Loucy (cell line): ENCODE results near the gene KLK15.

Source experiments
- H2AFZ ChIP-seq: fragments of 200-600 bp; sonication (generic); 2 replicates; pipeline ENCODE4 v1.6.0; 2016; ENCODE audit warnings: antibody characterized with exemption, mild to moderate bottlenecking, low read length, moderate library complexity
- H3F3A ChIP-seq: fragments of 200-600 bp; 2 replicates; pipeline ENCODE4 v1.6.0; 2016; ENCODE audit warnings: antibody characterized with exemption, low read depth, mild to moderate bottlenecking
- H3K27me3 ChIP-seq: fragments of 200-600 bp; sonication (generic); 2 replicates; pipeline ENCODE4 v1.6.1; 2014; ENCODE audit warnings: low read length, mild to moderate bottlenecking; ENCODE audit not compliant: insufficient read depth, poor library complexity, severe bottlenecking
- H3K36me3 ChIP-seq: fragments of 200-600 bp; sonication (generic); 2 replicates; pipeline ENCODE4 v1.6.1; 2016; ENCODE audit warnings: low read length; ENCODE audit not compliant: insufficient read depth
- H3K4me1 ChIP-seq: fragments of 200-600 bp; sonication (generic); 2 replicates; pipeline ENCODE4 v1.5.1; 2014; ENCODE audit warnings: low read length, mild to moderate bottlenecking; ENCODE audit not compliant: insufficient read depth, poor library complexity, severe bottlenecking
- H3K4me2 ChIP-seq: fragments of 200-600 bp; sonication (generic); 2 replicates; pipeline ENCODE4 v1.6.0; 2014; ENCODE audit warnings: antibody characterized with exemption, low read length, low read depth, mild to moderate bottlenecking; ENCODE audit not compliant: poor library complexity, severe bottlenecking
- H3K4me3 ChIP-seq: fragments of 200-600 bp; sonication (generic); 2 replicates; pipeline ENCODE4 v1.5.1; 2014; ENCODE audit warnings: low read length, mild to moderate bottlenecking, mixed read lengths; ENCODE audit not compliant: poor library complexity, severe bottlenecking
- H3K79me2 ChIP-seq: fragments of 200-600 bp; sonication (generic); 2 replicates; pipeline ENCODE4 v1.6.1; 2014; ENCODE audit warnings: low read length; ENCODE audit not compliant: insufficient read depth
- H3K9ac ChIP-seq: fragments of 200-600 bp; sonication (generic); 2 replicates; pipeline ENCODE4 v1.6.0; 2014; ENCODE audit warnings: mild to moderate bottlenecking, low read depth, low read length, moderate library complexity; ENCODE audit not compliant: poor library complexity, severe bottlenecking
- H3K9me2 ChIP-seq: fragments of 200-600 bp; sonication (generic); replicated peaks from 2 replicates; pipeline ENCODE4 v1.6.1; 2016; ENCODE audit warnings: low read depth, low read length, mixed read lengths
- H3K9me3 ChIP-seq: fragments of 200-600 bp; sonication (generic); 2 replicates; pipeline ENCODE4 v1.6.1; 2014; ENCODE audit warnings: mild to moderate bottlenecking, antibody characterized with exemption, low read length, low read depth; ENCODE audit not compliant: insufficient read depth
- H4K20me1 ChIP-seq: fragments of 200-600 bp; sonication (generic); 2 replicates; pipeline ENCODE4 v1.6.0; 2014; ENCODE audit warnings: antibody characterized with exemption, low read length, mild to moderate bottlenecking; ENCODE audit not compliant: insufficient read depth, poor library complexity, severe bottlenecking
- EZH2phosphoT487 ChIP-seq: fragments of 200-600 bp; IDR thresholded peaks from 2 replicates; pipeline ENCODE4 v1.6.1; 2018; ENCODE audit warnings: antibody characterized with exemption, mild to moderate bottlenecking, moderate library complexity, borderline replicate concordance
- TF ChIP-seq, protein P1 (sequence below): fragments of 200-600 bp; sonication (generic); conservative IDR thresholded peaks from 2 replicates; pipeline ENCODE4 v1.5.1; 2014; ENCODE audit warnings: mild to moderate bottlenecking, antibody characterized with exemption, low read length

Gene KLK15

DNA sequence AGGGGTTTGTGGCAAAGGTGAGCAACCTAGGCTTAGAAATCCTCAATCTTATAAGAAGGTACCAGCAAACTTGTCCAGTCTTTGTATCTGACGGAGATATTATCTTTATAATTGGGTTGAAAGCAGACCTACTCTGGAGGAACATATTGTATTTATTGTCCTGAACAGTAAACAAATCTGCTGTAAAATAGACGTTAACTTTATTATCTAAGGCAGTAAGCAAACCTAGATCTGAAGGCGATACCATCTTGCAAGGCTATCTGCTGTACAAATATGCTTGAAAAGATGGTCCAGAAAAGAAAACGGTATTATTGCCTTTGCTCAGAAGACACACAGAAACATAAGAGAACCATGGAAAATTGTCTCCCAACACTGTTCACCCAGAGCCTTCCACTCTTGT is 36.1 kb upstream of the KLK15 start:
- Histone ChIP-seq H4K20me1 (no peaks in the 10 kb centered on the region), H3K4me3 (no peak overlapping the region), H3F3A (no peaks in the 10 kb centered on the region), H2AFZ (no peak overlapping the region), H3K79me2 (no peaks in the 10 kb centered on the region), H3K27me3 (no peaks in the 10 kb centered on the region), H3K9ac (no peak overlapping the region), H3K9me2 (no peaks in the 10 kb centered on the region), H3K9me3 (no peaks in the 10 kb centered on the region), H3K4me2 (no peak overlapping the region), H3K4me1 (no peaks in the 10 kb centered on the region), H3K36me3 (no peaks in the 10 kb centered on the region)
- no peak for TF ChIP-seq EZH2phosphoT487
- TF ChIP-seq, protein P1, sequence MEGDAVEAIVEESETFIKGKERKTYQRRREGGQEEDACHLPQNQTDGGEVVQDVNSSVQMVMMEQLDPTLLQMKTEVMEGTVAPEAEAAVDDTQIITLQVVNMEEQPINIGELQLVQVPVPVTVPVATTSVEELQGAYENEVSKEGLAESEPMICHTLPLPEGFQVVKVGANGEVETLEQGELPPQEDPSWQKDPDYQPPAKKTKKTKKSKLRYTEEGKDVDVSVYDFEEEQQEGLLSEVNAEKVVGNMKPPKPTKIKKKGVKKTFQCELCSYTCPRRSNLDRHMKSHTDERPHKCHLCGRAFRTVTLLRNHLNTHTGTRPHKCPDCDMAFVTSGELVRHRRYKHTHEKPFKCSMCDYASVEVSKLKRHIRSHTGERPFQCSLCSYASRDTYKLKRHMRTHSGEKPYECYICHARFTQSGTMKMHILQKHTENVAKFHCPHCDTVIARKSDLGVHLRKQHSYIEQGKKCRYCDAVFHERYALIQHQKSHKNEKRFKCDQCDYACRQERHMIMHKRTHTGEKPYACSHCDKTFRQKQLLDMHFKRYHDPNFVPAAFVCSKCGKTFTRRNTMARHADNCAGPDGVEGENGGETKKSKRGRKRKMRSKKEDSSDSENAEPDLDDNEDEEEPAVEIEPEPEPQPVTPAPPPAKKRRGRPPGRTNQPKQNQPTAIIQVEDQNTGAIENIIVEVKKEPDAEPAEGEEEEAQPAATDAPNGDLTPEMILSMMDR: no peak

DNA sequence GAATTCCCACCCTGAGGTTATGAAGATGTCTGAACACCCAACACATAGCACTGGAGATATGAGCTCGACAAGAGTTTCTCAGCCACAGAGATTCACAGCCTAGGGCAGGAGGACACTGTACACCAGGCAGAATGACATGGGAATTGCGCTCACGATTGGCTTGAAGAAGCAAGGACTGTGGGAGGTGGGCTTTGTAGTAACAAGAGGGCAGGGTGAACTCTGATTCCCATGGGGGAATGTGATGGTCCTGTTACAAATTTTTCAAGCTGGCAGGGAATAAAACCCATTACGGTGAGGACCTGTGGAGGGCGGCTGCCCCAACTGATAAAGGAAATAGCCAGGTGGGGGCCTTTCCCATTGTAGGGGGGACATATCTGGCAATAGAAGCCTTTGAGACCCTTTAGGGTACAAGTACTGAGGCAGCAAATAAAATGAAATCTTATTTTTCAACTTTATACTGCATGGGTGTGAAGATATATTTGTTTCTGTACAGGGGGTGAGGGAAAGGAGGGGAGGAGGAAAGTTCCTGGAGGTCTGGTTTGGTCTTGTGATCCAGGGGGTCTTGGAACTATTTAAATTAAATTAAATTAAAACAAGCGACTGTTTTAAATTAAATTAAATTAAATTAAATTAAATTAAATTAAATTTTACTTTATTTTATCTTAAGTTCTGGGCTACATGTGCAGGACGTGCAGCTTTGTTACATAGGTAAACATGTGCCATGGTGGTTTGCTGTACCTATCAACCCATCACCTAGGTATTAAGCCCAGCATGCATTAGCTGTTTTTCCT is 28.3 kb upstream of the KLK15 start:
- H3K9me2 ChIP-seq: no peaks in the 10 kb centered on the region
- H4K20me1 ChIP-seq: no peaks in the 10 kb centered on the region
- H3K36me3 ChIP-seq: no peaks in the 10 kb centered on the region
- no peak overlapping the region for H3K4me3 ChIP-seq
- H3K9ac ChIP-seq: no peak overlapping the region
- peaks cover 5% of the 10 kb centered on the region; the same call in 1 of the 2 replicates for H3K9me3 ChIP-seq
- H2AFZ ChIP-seq: no peak overlapping the region
- no peaks in the 10 kb centered on the region for H3K79me2 ChIP-seq
- H3K27me3 ChIP-seq: no peaks in the 10 kb centered on the region
- TF ChIP-seq EZH2phosphoT487: no peak
- TF ChIP-seq, protein P1: no peak
- H3K4me2 ChIP-seq: no peak overlapping the region
- no peaks in the 10 kb centered on the region for H3F3A ChIP-seq
- H3K4me1 ChIP-seq: no peaks in the 10 kb centered on the region

DNA sequence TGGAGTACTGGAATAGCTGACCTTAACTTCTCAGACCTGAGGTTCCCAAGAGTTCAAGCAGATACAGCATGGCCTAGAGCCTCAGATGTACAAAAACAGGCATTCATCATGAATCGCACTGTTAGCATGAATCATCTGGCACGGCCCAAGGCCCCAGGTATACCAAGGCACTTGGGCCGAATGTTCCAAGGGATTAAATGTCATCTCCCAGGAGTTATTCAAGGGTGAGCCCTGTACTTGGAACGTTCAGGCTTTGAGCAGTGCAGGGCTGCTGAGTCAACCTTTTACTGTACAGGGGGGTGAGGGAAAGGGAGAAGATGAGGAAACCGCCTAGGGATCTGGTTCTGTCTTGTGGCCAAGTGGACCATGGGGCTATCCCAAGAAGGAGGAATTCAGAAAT is 27.6 kb upstream of the KLK15 start:
- no peaks in the 10 kb centered on the region for H4K20me1 ChIP-seq
- no peak overlapping the region for H3K4me2 ChIP-seq
- no peaks in the 10 kb centered on the region for H3K4me1 ChIP-seq
- H2AFZ ChIP-seq: no peak overlapping the region
- TF ChIP-seq, protein P1: no peak
- no peak for TF ChIP-seq EZH2phosphoT487
- H3K27me3 ChIP-seq: no peaks in the 10 kb centered on the region
- H3K4me3 ChIP-seq: no peak overlapping the region
- no peaks in the 10 kb centered on the region for H3K36me3 ChIP-seq
- H3K9me3 ChIP-seq: peaks cover 5% of the 10 kb centered on the region; the same call in 1 of the 2 replicates
- H3K79me2 ChIP-seq: no peaks in the 10 kb centered on the region
- no peaks in the 10 kb centered on the region for H3F3A ChIP-seq
- H3K9ac ChIP-seq: no peak overlapping the region
- H3K9me2 ChIP-seq: no peaks in the 10 kb centered on the region
